ENCODE results near the gene GAL3ST3. TPM values are rescaled to one million over a fixed set of nuclear protein-coding genes. Genes with fewer than 3 reads are reported as not detected.

The GAL3ST3 gene
- total and polyA plus RNA-seq, 2 donors (not counting 1 experiment from before 2014, with no cell fraction given): not detected

DNA sequence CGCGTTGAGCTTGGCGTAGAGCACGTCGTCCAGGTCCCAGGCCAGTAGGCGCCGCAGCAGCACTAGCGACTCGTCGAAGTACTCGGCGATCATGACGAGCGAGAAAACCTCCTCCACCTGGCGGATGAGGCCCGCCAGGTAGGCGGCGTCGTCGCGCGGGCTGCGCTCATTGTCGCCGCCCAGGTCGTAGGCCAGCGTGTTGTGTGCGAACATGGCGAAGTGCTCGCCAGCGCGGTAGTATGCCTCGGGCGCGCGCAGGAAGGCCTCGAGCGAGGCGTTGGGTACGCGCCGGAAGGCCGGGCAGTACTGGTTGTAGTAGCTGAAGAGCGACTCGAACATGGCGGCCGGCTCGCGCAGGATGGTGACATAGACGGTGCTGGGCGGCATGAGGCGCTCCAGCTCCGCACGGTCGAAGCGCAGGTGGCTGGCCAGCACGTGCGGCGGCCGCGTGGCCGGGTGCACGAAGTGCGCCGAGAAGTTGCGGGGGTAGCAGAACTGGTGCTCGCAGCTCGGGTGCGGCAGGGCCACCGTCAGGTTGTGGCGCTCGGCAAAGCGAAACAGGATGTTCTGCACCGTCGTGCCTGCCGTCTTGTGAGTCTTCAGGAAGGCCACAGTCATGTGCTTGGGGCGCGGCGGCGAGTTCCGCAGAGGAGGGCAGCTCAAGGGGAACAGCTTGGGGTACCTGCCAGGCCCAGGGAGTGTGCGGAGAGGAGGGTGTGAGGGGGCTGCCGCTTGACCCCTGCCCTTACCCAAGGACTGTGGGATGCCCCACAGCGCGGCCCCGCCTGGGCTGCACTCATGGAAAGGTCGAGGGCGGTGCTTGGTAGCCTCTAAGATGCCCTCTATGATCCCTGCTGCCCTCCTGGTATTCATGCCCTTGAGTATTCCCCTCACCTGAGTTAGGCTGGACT is 5.7 kb downstream of the GAL3ST3 start:
- Mint-ChIP-seq H3K4me3 (no peak overlapping the region), H3K27me3 (peaks cover 10% of the 10 kb centered on the region), H3K27ac (no peak overlapping the region), H3K9me3 (ENCODE audit: insufficient read depth) (no peaks in the 10 kb centered on the region), H3K4me1 (peaks cover 9% of the 10 kb centered on the region)
- Histone ChIP-seq H3K27ac (ENCODE audit: low read length in 2 of 2) (no peak overlapping the region), H3K9ac (ENCODE audit: low read length) (no peak overlapping the region), H3K79me2 (ENCODE audit: control insufficient read depth, insufficient read depth, low read length) (no peaks in the 10 kb centered on the region), H3K9me3 (ENCODE audit: control extremely low read depth in 1 of 3, control insufficient read depth in 2 of 3, insufficient read depth in 1 of 3, low read length in 2 of 3) (no peaks in the 10 kb centered on the region), H4K20me1 (ENCODE audit: control insufficient read depth, insufficient read depth, low read length, poor library complexity, severe bottlenecking) (no peaks in the 10 kb centered on the region), H3K4me3 (ENCODE audit: control extremely low read depth in 1 of 5, extremely low read depth in 1 of 5, insufficient read depth in 1 of 5, low read depth in 2 of 5, low read length in 4 of 5) (no peak overlapping the region), H3K4me1 (ENCODE audit: control insufficient read depth in 2 of 2, insufficient read depth in 2 of 2, low read length in 2 of 2) (peaks cover 0 to 7% of the 10 kb centered on the region in 2 donors), H3K4me2 (replicated peaks; ENCODE audit: low read depth, low read length, poor library complexity, severe bottlenecking) (no peak overlapping the region), H2AFZ (ENCODE audit: insufficient read depth, low read depth, low read length, poor library complexity, severe bottlenecking) (no peak overlapping the region), H3K27me3 (replicated peaks in 1 of 4; ENCODE audit: control extremely low read depth in 1 of 4, control insufficient read depth in 3 of 4, insufficient read depth in 4 of 4, low read length in 3 of 4) (peaks cover 0 to 26% (median 3%) of the 10 kb centered on the region in 4 experiments), H3K36me3 (replicated peaks in 1 of 2; ENCODE audit: control extremely low read depth in 1 of 2, control insufficient read depth in 1 of 2, extremely low read depth in 1 of 2, insufficient read depth in 2 of 2, low read length in 1 of 2) (no peaks in the 10 kb centered on the region)
- ATAC-seq (ENCODE audit: low read depth): no peak
- CTCF ChIA-PET: interaction anchor here (1.0 to 5.2 kb wide), 9 partner anchors 8 to 159 kb away, joined by 3 to 35 read pairs (median 7); partner anchors contain the start of genes BANF1, CATSPER1 and SF3B2
- TF ChIP-seq EZH2 (IDR thresholded peaks at IDR 0.05; ENCODE audit: borderline replicate concordance, insufficient read depth, low read depth, low read length, poor library complexity, severe bottlenecking): no peak
- TF ChIP-seq, protein P1, sequence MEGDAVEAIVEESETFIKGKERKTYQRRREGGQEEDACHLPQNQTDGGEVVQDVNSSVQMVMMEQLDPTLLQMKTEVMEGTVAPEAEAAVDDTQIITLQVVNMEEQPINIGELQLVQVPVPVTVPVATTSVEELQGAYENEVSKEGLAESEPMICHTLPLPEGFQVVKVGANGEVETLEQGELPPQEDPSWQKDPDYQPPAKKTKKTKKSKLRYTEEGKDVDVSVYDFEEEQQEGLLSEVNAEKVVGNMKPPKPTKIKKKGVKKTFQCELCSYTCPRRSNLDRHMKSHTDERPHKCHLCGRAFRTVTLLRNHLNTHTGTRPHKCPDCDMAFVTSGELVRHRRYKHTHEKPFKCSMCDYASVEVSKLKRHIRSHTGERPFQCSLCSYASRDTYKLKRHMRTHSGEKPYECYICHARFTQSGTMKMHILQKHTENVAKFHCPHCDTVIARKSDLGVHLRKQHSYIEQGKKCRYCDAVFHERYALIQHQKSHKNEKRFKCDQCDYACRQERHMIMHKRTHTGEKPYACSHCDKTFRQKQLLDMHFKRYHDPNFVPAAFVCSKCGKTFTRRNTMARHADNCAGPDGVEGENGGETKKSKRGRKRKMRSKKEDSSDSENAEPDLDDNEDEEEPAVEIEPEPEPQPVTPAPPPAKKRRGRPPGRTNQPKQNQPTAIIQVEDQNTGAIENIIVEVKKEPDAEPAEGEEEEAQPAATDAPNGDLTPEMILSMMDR (IDR thresholded peaks at IDR 0.05): no peak
- WGBS (ENCODE audit: insufficient coverage): 96% methylated on average over 82 of the region's 88 CpGs
- DNase-seq: no peak
- intact Hi-C loops (cut with micrococcal nuclease): no loop called here
- POLR2A ChIA-PET: no interaction called here
